ENCODE measurements around the gene QRFP. TPM values are rescaled to one million over a fixed set of nuclear protein-coding genes. Genes with fewer than 3 reads are reported as not detected.

Gene QRFP, protein sequence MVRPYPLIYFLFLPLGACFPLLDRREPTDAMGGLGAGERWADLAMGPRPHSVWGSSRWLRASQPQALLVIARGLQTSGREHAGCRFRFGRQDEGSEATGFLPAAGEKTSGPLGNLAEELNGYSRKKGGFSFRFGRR
- not detected for total RNA-seq
- not detected for polyA plus RNA-seq
- long read RNA-seq, donor 1: 0 reads
- long read RNA-seq, donor 2, partial matches to known transcripts: 0 of 1 reads
- long read RNA-seq, donor 2, other reads (novel, unspliced or antisense): 0 of 1 reads
- long read RNA-seq, donor 3: 0 reads

DNA sequence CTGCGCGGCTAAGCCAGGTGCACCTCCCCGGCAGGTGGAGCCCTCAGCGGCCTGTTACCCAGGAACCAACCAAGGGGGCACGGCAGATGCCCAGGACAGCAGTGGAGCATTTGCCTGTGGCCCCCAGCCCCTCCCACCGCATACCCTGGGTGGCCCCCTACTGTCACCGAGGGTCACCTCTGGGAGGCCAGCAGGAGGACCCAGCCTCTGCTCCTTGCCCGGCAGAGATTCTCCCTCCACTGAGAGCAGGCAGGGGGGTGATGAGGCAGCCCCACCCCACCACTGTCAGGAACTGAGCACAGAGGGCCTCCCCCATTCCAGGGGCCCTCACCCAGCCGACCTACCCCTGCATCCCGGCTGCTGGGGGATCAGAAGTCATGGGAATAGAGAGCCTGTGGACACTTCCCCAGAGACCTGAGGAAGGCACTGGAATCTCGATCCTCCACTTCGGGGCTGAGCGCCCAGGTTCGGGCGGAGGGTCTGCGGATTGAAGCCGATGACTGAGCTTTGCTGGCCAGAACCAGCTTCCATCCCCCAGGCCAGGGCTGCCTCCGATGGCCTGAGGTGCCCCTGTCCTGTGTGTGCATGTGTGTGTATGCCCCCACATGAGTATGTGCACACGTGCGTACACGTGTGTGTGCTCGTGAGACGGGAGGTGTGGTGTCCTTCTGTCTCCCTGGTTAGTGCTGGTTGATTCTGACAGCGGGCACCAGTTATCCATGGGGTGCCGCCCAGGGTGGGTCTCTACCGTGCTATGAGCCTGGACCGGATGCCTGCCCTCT, at the start of gene QRFP:
TSS of gene QRFP (minus strand) at position 580 of the 782 bp plus-strand sequence. CDS start 2,974 bp downstream, outside the sequence.
- TF ChIP-seq POLR2A (IDR thresholded peaks at IDR 0.05) (no peak), EP300 (IDR thresholded peaks at IDR 0.05) (no peak)
- TF ChIP-seq, protein P1, sequence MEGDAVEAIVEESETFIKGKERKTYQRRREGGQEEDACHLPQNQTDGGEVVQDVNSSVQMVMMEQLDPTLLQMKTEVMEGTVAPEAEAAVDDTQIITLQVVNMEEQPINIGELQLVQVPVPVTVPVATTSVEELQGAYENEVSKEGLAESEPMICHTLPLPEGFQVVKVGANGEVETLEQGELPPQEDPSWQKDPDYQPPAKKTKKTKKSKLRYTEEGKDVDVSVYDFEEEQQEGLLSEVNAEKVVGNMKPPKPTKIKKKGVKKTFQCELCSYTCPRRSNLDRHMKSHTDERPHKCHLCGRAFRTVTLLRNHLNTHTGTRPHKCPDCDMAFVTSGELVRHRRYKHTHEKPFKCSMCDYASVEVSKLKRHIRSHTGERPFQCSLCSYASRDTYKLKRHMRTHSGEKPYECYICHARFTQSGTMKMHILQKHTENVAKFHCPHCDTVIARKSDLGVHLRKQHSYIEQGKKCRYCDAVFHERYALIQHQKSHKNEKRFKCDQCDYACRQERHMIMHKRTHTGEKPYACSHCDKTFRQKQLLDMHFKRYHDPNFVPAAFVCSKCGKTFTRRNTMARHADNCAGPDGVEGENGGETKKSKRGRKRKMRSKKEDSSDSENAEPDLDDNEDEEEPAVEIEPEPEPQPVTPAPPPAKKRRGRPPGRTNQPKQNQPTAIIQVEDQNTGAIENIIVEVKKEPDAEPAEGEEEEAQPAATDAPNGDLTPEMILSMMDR (IDR thresholded peaks at IDR 0.05): no peak
- Histone ChIP-seq H3K36me3 (no peaks in the 10 kb centered on the region), H3K4me3 (no peak within 1 kb of the TSS), H3K4me1 (ENCODE audit: insufficient read depth) (peaks cover 3% of the 10 kb centered on the region), H3K27me3 (no peaks in the 10 kb centered on the region), H3K9me3 (no peaks in the 10 kb centered on the region), H3K27ac (peak within 1 kb of the TSS in 1 of 2 donors; percentile 20)
- 56 to 70% (median 62%) methylated on average over 25 to 27 of the region's 27 CpGs for WGBS, 3 donors
- intact Hi-C loops (cut with DNase I): no loop called here
- no peak for DNase-seq

DNA sequence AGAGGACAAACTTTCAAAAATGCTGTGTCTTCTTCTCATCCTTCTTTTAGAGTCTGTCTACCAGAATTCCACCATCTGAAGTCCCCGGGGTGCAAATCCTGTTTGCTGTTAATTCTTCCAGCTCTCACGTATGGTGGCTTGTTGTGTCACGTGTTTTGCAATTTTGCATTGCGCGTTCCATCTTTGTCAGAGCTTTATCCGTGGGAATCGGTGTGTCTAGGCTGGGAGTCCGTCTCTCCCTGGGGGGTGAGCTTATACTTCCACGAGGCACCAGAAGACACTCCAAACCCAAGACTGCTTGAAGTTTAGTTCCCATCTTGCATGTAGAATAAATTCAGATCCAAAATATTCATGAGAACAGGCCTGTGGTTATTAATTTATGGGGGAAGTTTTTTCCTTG, 48.6 kb upstream of the QRFP start:
- intact Hi-C loops (cut with DNase I): loop anchor here in 1 of 4 donors (10.0 kb wide), 1 partner anchor 180 kb away; no protein-coding TSS in a partner anchor
- no peaks in the 10 kb centered on the region for H3K4me1 ChIP-seq (ENCODE audit: insufficient read depth)
- no peak overlapping the region for H3K27ac ChIP-seq
- no peaks in the 10 kb centered on the region for H3K36me3 ChIP-seq
- DNase-seq: no peak
- no peaks in the 10 kb centered on the region for H3K9me3 ChIP-seq
- TF ChIP-seq, protein P1 (IDR thresholded peaks at IDR 0.05): no peak
- no peak for TF ChIP-seq EP300 (IDR thresholded peaks at IDR 0.05)
- WGBS, 3 donors: 88 to 93% (median 92%) methylated on average over 9 of the region's 9 CpGs
- no peak overlapping the region for H3K4me3 ChIP-seq
- peaks cover 5% of the 10 kb centered on the region for H3K27me3 ChIP-seq

DNA sequence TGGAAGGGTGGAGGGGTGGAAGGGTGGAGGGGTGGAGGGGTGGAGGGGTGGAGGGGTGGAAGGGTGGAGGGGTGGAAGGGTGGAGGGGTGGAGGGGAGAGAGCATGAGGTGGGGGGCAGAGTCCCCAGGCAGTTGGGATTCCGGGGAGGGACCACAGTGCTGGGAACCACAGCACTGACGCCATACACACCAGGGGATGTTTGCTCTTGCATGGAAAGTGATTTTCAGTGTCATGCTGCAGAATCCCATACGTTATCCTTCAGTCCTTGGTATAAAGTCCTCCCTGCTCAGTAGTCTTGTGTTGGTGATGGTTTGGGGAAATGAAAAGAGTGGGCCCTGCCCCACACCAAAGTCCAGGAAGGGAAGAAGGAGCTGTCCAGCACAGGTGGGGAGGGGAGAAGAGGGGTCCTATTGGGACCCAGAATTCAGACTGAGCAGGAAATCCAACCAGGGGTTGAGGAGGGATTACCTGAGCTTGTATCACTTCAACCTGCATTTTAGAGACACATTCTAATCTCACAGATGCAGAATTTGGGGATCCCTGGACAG, 48.0 kb upstream of the QRFP start:
- H3K27me3 ChIP-seq: peaks cover 7% of the 10 kb centered on the region
- intact Hi-C loops (cut with DNase I): loop anchor here in 3 of 4 donors (5.0 to 10.0 kb wide), 4 partner anchors 77 to 242 kb away; no protein-coding TSS in a partner anchor
- 51 to 60% (median 60%) methylated on average over 3 of the region's 3 CpGs for WGBS, 3 donors
- no peaks in the 10 kb centered on the region for H3K4me1 ChIP-seq (ENCODE audit: insufficient read depth)
- no peak overlapping the region for H3K27ac ChIP-seq
- H3K36me3 ChIP-seq: no peaks in the 10 kb centered on the region
- DNase-seq: no peak
- no peak overlapping the region for H3K4me3 ChIP-seq
- TF ChIP-seq, protein P1 (IDR thresholded peaks at IDR 0.05): no peak
- TF ChIP-seq POLR2A (IDR thresholded peaks at IDR 0.05): no peak
- no peak for TF ChIP-seq EP300 (IDR thresholded peaks at IDR 0.05)
- H3K9me3 ChIP-seq: no peaks in the 10 kb centered on the region

DNA sequence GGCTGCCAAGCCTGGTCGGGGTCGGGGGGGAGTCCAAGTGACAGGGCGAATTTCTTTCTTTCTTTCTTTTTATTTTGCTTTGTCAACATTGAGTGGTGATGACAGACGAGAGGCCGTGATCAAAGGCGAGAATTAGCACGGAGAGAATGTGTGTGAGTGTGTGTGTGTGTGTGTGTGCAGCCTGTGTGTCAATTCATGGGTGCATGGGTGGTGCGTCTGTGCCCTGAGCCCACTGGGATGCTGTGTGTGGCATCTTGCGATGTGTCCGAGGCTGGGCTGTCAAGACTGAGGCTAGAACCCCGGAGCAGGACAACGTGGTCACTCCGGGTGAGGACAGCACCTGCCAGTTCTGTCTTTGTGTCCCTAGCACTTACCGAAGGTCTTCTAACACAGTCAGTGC, 47.2 kb upstream of the QRFP start:
- Histone ChIP-seq H3K27ac (no peak overlapping the region), H3K27me3 (peaks cover 7% of the 10 kb centered on the region), H3K9me3 (no peaks in the 10 kb centered on the region), H3K4me1 (ENCODE audit: insufficient read depth) (no peaks in the 10 kb centered on the region), H3K4me3 (no peak overlapping the region), H3K36me3 (no peaks in the 10 kb centered on the region)
- intact Hi-C loops (cut with DNase I): loop anchor here in 3 of 4 donors (5.0 to 10.0 kb wide), 4 partner anchors 76 to 241 kb away; no protein-coding TSS in a partner anchor
- TF ChIP-seq, protein P1 (IDR thresholded peaks at IDR 0.05): no peak
- TF ChIP-seq POLR2A (IDR thresholded peaks at IDR 0.05): no peak
- no peak for TF ChIP-seq EP300 (IDR thresholded peaks at IDR 0.05)
- DNase-seq: no peak
- 58 to 67% (median 60%) methylated on average over 14 of the region's 14 CpGs for WGBS, 3 donors

Data from ovary (tissue), 10 donors.